Esophagus squamous epithelium (tissue), 4 donors: ENCODE measurements around the gene F3.

Experiments
- CTCF ChIP-seq, 6 experiments: fragments of 450-650 bp in 4 of 6; fragments of 200-600 bp in 2 of 6; sonication (generic) in 2 of 6; IDR thresholded peaks; one replicate each; pipeline ENCODE4 v1.5.1; 2016 to 2019; ENCODE audit warnings: antibody characterized with exemption in 6 of 6, mild to moderate bottlenecking in 4 of 6, moderate library complexity in 4 of 6
- POLR2A ChIP-seq, 4 donors: fragments of 450-650 bp; IDR thresholded peaks; one replicate each; pipeline ENCODE4 v1.6.1; 2017; ENCODE audit warnings: antibody characterized with exemption in 4 of 4, mild to moderate bottlenecking in 4 of 4, moderate library complexity in 3 of 4

GRCh38 chr1:94501426-94501825, 40.1 kb downstream of the F3 start:
- TF ChIP-seq CTCF (IDR thresholded peaks at IDR 0.05), result no peak
- TF ChIP-seq POLR2A (IDR thresholded peaks at IDR 0.05), result no peak
